Mesenchymal stem cell (in vitro differentiated cells and primary cell): ENCODE measurements around the gene PPY.
A peak's percentile ranks its signal among the peaks of the same experiment; 100 is the strongest.

ENCODE experiments used
- DNase-seq: peaks from one replicate; pipeline ENCODE4 v3.0.0-alpha.2; 2013
- H2AFZ ChIP-seq: one replicate; pipeline ENCODE4 v1.6.1; 2013; ENCODE audit warnings: low read depth, mild to moderate bottlenecking, control low read depth, inconsistent platforms, low read length, moderate library complexity
- H2AK5ac ChIP-seq: 2 replicates; pipeline ENCODE4 v1.6.1; 2013; ENCODE audit warnings: low read length, moderate library complexity, mild to moderate bottlenecking, inconsistent platforms; ENCODE audit not compliant: severe bottlenecking
- H2BK120ac ChIP-seq: one replicate; pipeline ENCODE4 v1.6.1; 2013; ENCODE audit warnings: low read depth, mild to moderate bottlenecking, inconsistent platforms, low read length, moderate library complexity
- H2BK12ac ChIP-seq, 2 experiments: one replicate each; pipeline ENCODE4 v1.6.1; 2013; ENCODE audit warnings: inconsistent platforms in 2 of 2, low read length in 2 of 2, mild to moderate bottlenecking in 2 of 2, moderate library complexity in 2 of 2, control low read depth in 1 of 2
- H2BK15ac ChIP-seq: one replicate; pipeline ENCODE4 v1.6.1; 2013; ENCODE audit warnings: mild to moderate bottlenecking, low read depth, inconsistent platforms; ENCODE audit not compliant: poor library complexity, severe bottlenecking
- H2BK5ac ChIP-seq: 2 replicates; pipeline ENCODE4 v1.6.1; 2013; ENCODE audit warnings: low read depth, mild to moderate bottlenecking, low read length, control low read depth, inconsistent platforms; ENCODE audit not compliant: poor library complexity, severe bottlenecking
- H3K14ac ChIP-seq, 2 experiments: one replicate each; pipeline ENCODE4 v1.6.1; 2013; ENCODE audit warnings: inconsistent platforms in 2 of 2, low read length in 2 of 2, control low read depth in 1 of 2, mild to moderate bottlenecking in 1 of 2, moderate library complexity in 1 of 2
- H3K18ac ChIP-seq, 2 experiments: one replicate each; pipeline ENCODE4 v1.6.1; 2013; ENCODE audit warnings: inconsistent platforms in 2 of 2, low read length in 2 of 2, control low read depth in 1 of 2, low read depth in 1 of 2, mild to moderate bottlenecking in 1 of 2
- H3K23ac ChIP-seq, 2 experiments: one replicate each; pipeline ENCODE4 v1.6.1; 2013; ENCODE audit warnings: inconsistent platforms in 2 of 2, low read length in 2 of 2, mild to moderate bottlenecking in 2 of 2, moderate library complexity in 2 of 2, control low read depth in 1 of 2
- H3K27ac ChIP-seq: 2 replicates; pipeline ENCODE4 v1.5.1; 2013; ENCODE audit warnings: mild to moderate bottlenecking, moderate library complexity, low read length, control low read depth, inconsistent platforms; ENCODE audit not compliant: poor library complexity, severe bottlenecking
- H3K27me3 ChIP-seq, 2 experiments: 2 replicates each; pipeline versions ENCODE4 v1.6.1 to v1.7.0; 2013; ENCODE audit warnings: low read length in 2 of 2, mild to moderate bottlenecking in 2 of 2, moderate library complexity in 2 of 2, control low read depth in 1 of 2, inconsistent platforms in 1 of 2; ENCODE audit not compliant: control insufficient read depth in 1 of 2, insufficient read depth in 1 of 2
- H3K36me3 ChIP-seq, 2 experiments: 2 replicates each; pipeline versions ENCODE4 v1.6.1 to v1.7.0; 2013; ENCODE audit warnings: low read length in 2 of 2, control low read depth in 1 of 2, inconsistent platforms in 1 of 2, low read depth in 1 of 2, mild to moderate bottlenecking in 1 of 2; ENCODE audit not compliant: insufficient read depth in 2 of 2, control insufficient read depth in 1 of 2
- H3K4ac ChIP-seq, 2 experiments: one replicate each; pipeline ENCODE4 v1.6.1; 2013; ENCODE audit warnings: inconsistent platforms in 2 of 2, low read length in 2 of 2, mild to moderate bottlenecking in 2 of 2, moderate library complexity in 2 of 2, control low read depth in 1 of 2, low read depth in 1 of 2
- H3K4me1 ChIP-seq: 2 replicates; pipeline ENCODE4 v1.6.1; 2013; ENCODE audit warnings: low read depth, low read length, control low read depth; ENCODE audit not compliant: control insufficient read depth, insufficient read depth
- H3K4me2 ChIP-seq: 2 replicates; pipeline ENCODE4 v1.6.1; 2013; ENCODE audit warnings: low read length, mild to moderate bottlenecking, inconsistent platforms; ENCODE audit not compliant: poor library complexity, severe bottlenecking
- H3K4me3 ChIP-seq, 2 experiments: 2 replicates each; pipeline versions ENCODE4 v1.5.1 to v1.7.0; 2013; ENCODE audit warnings: low read length in 2 of 2, mild to moderate bottlenecking in 2 of 2, control low read depth in 1 of 2, low read depth in 1 of 2; ENCODE audit not compliant: insufficient read depth in 1 of 2
- H3K79me1 ChIP-seq: replicated peaks from 2 replicates; pipeline ENCODE4 v1.6.1; 2013; ENCODE audit warnings: mild to moderate bottlenecking, control low read depth, low read length, inconsistent platforms; ENCODE audit not compliant: poor library complexity, severe bottlenecking
- H3K9ac ChIP-seq: 2 replicates; pipeline ENCODE4 v1.7.0; 2013; ENCODE audit warnings: mild to moderate bottlenecking, low read length, moderate library complexity
- H3K9me3 ChIP-seq: 2 replicates; pipeline ENCODE4 v1.7.0; 2013; ENCODE audit warnings: mild to moderate bottlenecking, low read length; ENCODE audit not compliant: control insufficient read depth
- H4K8ac ChIP-seq: one replicate; pipeline ENCODE4 v1.6.1; 2013; ENCODE audit warnings: inconsistent platforms, mild to moderate bottlenecking, low read length, moderate library complexity
- H4K91ac ChIP-seq: one replicate; pipeline ENCODE4 v1.6.1; 2013; ENCODE audit warnings: mild to moderate bottlenecking, low read length, inconsistent platforms
- WGBS: methylation state at CpG from one replicate; pipeline ENCODE4 v1.1.7; 2013; ENCODE audit warnings: mixed read lengths; 5-methylcytosine and 5-hydroxymethylcytosine counted together

The PPY gene

GRCh38 chr17:43935204-43935925, 6.9 kb downstream of the PPY start:
- H3K79me1 ChIP-seq, result no peaks in the 10 kb centered on the region
- H3K9ac ChIP-seq, result no peak overlapping the region

GRCh38 chr17:43932923-43933322, 9.4 kb downstream of the PPY start:
- no peak overlapping the region for H3K14ac ChIP-seq
- H2BK12ac ChIP-seq, result no peak overlapping the region
- no peak overlapping the region for H2BK5ac ChIP-seq
- no peak overlapping the region for H2AK5ac ChIP-seq
- no peaks in the 10 kb centered on the region for H3K9me3 ChIP-seq
- peaks cover 13 to 19% of the 10 kb centered on the region in 2 experiments for H3K27me3 ChIP-seq
- no peaks in the 10 kb centered on the region for H3K79me1 ChIP-seq
- no peak overlapping the region for H3K9ac ChIP-seq
- no peak overlapping the region for H4K91ac ChIP-seq
- no peak overlapping the region for H3K4me2 ChIP-seq
- H4K8ac ChIP-seq, result no peak overlapping the region
- no peak overlapping the region for H2BK120ac ChIP-seq
- DNase-seq, result no peak
- no peak overlapping the region for H3K18ac ChIP-seq
- H2BK15ac ChIP-seq, result no peak overlapping the region
- H3K36me3 ChIP-seq, result no peaks in the 10 kb centered on the region
- H3K23ac ChIP-seq, result no peak overlapping the region
- no peak overlapping the region for H3K27ac ChIP-seq
- peaks cover 17% of the 10 kb centered on the region for H3K4me1 ChIP-seq
- no peak overlapping the region for H2AFZ ChIP-seq
- 86% methylated on average over 4 of the region's 4 CpGs for WGBS
- peak overlapping the region in 1 of 2 experiments; percentile 6 for H3K4me3 ChIP-seq
- H3K4ac ChIP-seq, result no peak overlapping the region

More at GRCh38 chr17:43935204-43935925, 6.9 kb downstream of the PPY start:
- H3K23ac ChIP-seq, result no peak overlapping the region
- no peak overlapping the region for H2AK5ac ChIP-seq
- 83% methylated on average over 1 of the region's 5 CpGs for WGBS
- no peak overlapping the region for H3K18ac ChIP-seq
- no peak overlapping the region for H3K4me3 ChIP-seq
- H3K9me3 ChIP-seq, result no peaks in the 10 kb centered on the region
- no peak overlapping the region for H3K4me2 ChIP-seq
- H2BK120ac ChIP-seq, result no peak overlapping the region
- no peak overlapping the region for H4K91ac ChIP-seq
- H3K4ac ChIP-seq, result no peak overlapping the region
- H2BK15ac ChIP-seq, result no peak overlapping the region
- DNase-seq, result no peak
- no peaks in the 10 kb centered on the region for H3K36me3 ChIP-seq
- H2BK5ac ChIP-seq, result no peak overlapping the region
- H2BK12ac ChIP-seq, result no peak overlapping the region
- H3K27me3 ChIP-seq, result peaks cover 14 to 25% of the 10 kb centered on the region in 2 experiments
- H3K27ac ChIP-seq, result no peak overlapping the region
- no peak overlapping the region for H4K8ac ChIP-seq
- peaks cover 20% of the 10 kb centered on the region for H3K4me1 ChIP-seq
- H2AFZ ChIP-seq, result no peak overlapping the region
- H3K14ac ChIP-seq, result no peak overlapping the region

- no peak overlapping the region for H2AFZ ChIP-seq
- no peak overlapping the region for H3K4me2 ChIP-seq
- no peak overlapping the region for H3K9ac ChIP-seq
- peaks cover 18 to 24% of the 10 kb centered on the region in 2 experiments for H3K27me3 ChIP-seq
- H2BK12ac ChIP-seq, result no peak overlapping the region
- no peak overlapping the region for H2BK5ac ChIP-seq
- H3K79me1 ChIP-seq, result no peaks in the 10 kb centered on the region
- no peak overlapping the region for H3K27ac ChIP-seq
- WGBS, result 93% methylated on average over 10 of the region's 10 CpGs
- H2AK5ac ChIP-seq, result no peak overlapping the region
- no peak overlapping the region for H4K91ac ChIP-seq
- H3K4ac ChIP-seq, result no peak overlapping the region
- peaks cover 18% of the 10 kb centered on the region for H3K4me1 ChIP-seq
- no peaks in the 10 kb centered on the region for H3K36me3 ChIP-seq
- H3K4me3 ChIP-seq, result no peak overlapping the region
- H4K8ac ChIP-seq, result no peak overlapping the region
- H3K23ac ChIP-seq, result no peak overlapping the region
- no peak overlapping the region for H2BK15ac ChIP-seq
- H3K18ac ChIP-seq, result no peak overlapping the region
- no peak overlapping the region for H2BK120ac ChIP-seq
- no peaks in the 10 kb centered on the region for H3K9me3 ChIP-seq
- DNase-seq, result no peak
- H3K14ac ChIP-seq, result no peak overlapping the region
Observed at GRCh38 chr17:43932357-43932756, 9.9 kb downstream of the PPY start.

GRCh38 chr17:43931062-43931571, 11.2 kb downstream of the PPY start:
- Histone ChIP-seq H3K4ac (no peak overlapping the region), H3K9me3 (no peaks in the 10 kb centered on the region)

More at GRCh38 chr17:43931062-43931571, 11.2 kb downstream of the PPY start:
- no peak for DNase-seq
- peaks cover 28 to 33% of the 10 kb centered on the region in 2 experiments for H3K27me3 ChIP-seq
- no peak overlapping the region for H2BK15ac ChIP-seq
- no peak overlapping the region for H3K18ac ChIP-seq
- 80% methylated on average over 5 of the region's 5 CpGs for WGBS
- no peaks in the 10 kb centered on the region for H3K36me3 ChIP-seq
- no peak overlapping the region for H2AFZ ChIP-seq
- H3K79me1 ChIP-seq, result no peaks in the 10 kb centered on the region
- no peak overlapping the region for H4K91ac ChIP-seq
- no peak overlapping the region for H3K9ac ChIP-seq
- H3K27ac ChIP-seq, result no peak overlapping the region
- no peak overlapping the region for H2BK12ac ChIP-seq
- H4K8ac ChIP-seq, result no peak overlapping the region
- H3K14ac ChIP-seq, result no peak overlapping the region
- H2AK5ac ChIP-seq, result no peak overlapping the region
- peaks cover 20% of the 10 kb centered on the region for H3K4me1 ChIP-seq
- H3K4me2 ChIP-seq, result no peak overlapping the region
- no peak overlapping the region for H3K23ac ChIP-seq
- H2BK120ac ChIP-seq, result no peak overlapping the region
- no peak overlapping the region for H3K4me3 ChIP-seq
- H2BK5ac ChIP-seq, result no peak overlapping the region
